Astrocyte of the hippocampus (primary cell): ENCODE results near the gene HPN.
"Not testable (repeated sequence)": the region's sequence is repeated elsewhere in the genome, so short reads cannot be mapped to it uniquely, and the experiment has no call there.

Source experiments
- DNase-seq: peaks from one replicate; pipeline ENCODE4 v3.0.0; 2011; ENCODE audit warnings: low read depth, low spot score

The HPN gene

GRCh38 chr19:35027851-35028599 is 13.5 kb upstream of the HPN start:
- DNase-seq: peak; percentile 78

DNA sequence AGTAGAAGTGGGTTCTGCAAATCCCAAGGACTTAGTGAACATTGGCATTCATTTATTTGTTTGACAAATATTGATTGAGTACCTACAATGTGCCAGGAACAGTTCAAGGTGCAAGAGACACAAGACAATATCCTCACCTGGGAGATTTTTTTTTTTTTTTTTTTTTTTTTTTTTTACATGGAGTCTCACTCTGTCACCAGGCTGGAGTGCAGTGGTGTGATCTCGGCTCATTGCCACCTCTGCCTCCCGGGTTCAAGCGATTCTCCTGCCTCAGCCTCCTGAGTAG is 13.0 kb upstream of the HPN start:
- not testable (repeated sequence) for DNase-seq

DNA sequence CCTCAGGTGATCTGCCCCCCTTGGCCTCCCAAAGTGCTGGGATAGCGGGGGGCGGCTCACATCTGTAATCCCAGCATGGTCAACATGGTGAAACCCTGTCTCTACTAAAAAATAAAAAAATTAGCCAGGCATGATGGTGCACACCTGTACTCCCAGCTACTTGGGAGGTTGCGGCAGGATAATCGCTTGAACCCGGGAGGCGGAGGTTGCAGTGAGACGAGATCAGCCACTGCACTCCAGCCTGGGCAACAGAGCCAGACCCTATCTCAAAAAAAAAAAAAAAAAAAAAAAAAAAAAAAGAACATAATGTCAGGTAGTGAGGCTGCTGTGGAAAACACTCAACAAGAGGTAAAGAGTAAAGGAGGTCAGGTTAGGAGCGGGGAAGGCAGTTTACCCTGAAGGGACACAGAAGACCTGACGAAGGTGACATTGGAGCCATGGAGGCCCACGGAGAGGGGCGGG is 12.2 kb upstream of the HPN start:
- DNase-seq: not testable (repeated sequence)

DNA sequence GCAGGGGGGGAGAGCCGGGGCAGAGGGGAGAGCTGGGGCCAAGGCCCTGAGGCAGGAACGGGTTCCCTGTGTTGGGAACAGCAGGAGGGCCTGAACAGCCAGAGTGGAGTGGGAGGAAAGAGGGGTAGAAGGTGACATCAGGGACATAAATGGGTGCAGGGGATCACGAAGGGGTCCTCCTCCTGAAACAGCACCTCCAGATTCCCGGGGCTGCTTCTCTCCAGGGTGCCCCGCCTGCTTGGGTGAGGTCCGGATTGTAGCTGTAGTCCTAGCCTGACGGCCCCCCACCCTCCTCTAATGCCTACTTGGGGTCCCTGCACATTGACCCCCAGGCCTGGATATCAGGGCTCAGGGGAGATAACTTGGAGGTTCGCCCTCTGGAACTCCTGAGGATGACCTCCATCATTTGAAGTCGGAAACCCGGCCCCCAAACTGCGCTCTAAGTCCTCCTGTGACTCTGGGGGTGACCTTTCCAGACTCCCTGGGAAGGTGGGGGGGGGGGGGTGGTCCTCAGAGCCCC is 11.7 kb upstream of the HPN start:
- DNase-seq: no peak

DNA sequence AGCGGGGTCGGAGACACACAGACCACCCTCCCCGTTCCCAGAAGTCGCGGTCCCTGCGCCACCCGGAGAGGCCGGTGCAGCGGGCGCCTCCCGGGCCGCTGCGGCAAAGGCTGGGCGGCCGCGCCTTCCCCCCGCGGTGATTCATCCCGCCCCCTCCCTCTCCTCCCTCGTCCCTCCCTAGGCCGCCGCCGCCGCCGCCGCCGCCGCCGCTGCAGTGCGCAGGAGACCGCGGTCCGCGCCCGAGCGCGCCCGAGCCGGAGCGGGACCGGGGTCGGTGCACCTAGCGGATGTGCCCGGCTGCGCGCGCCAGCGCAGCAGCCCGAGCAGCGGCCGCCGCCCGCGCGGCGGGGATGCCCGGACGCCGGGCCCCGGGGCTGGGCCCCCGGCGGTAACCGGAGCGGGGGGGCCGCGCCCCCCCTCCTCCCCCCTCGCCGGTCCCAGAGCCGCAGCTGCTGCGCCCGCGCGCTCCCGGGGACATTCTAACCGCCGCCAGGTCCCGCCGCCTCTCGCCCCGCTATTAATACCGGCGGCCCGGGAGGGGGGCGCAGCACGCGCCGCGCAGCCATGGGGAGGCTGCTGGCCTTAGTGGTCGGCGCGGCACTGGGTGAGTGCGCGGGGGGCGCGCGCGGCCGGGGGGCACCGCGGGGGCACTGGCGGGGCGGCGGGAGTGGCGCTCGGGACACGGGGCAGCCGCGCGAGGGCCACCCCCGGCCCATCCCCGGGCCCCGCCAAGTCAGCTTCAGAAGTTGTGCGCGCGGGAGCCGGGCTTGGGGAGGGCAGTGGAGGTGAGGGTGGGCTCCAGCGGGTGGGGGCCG is 11.1 kb upstream of the HPN start, which contains the start of gene SCN1B:
Gene SCN1B (plus strand): TSS at position 214 of the 815 bp plus-strand sequence. CDS start 351 bp downstream, at position 565.
- DNase-seq: peak; percentile 93

- peak; percentile 63 for DNase-seq
Measured at GRCh38 chr19:35031072-35031881, 10.2 kb upstream of the HPN start.

DNA sequence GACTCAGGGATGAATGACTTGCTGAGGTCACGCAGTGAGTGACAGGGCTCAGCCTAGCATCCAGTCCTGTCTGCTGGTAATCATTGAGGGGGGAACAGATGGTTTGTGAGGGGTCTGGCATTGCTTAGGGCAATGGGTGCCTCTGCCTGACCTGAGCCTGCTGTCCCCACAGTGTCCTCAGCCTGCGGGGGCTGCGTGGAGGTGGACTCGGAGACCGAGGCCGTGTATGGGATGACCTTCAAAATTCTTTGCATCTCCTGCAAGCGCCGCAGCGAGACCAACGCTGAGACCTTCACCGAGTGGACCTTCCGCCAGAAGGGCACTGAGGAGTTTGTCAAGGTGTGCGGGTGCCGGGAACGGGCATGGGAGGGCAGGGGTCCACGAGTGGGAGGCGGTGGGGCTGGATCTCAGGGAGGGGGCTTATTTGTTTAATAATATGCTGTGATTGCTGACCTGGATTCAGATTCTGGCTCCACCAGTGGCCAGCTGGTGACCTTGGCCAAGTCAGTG is 9.1 kb upstream of the HPN start:
- no peak for DNase-seq

DNA sequence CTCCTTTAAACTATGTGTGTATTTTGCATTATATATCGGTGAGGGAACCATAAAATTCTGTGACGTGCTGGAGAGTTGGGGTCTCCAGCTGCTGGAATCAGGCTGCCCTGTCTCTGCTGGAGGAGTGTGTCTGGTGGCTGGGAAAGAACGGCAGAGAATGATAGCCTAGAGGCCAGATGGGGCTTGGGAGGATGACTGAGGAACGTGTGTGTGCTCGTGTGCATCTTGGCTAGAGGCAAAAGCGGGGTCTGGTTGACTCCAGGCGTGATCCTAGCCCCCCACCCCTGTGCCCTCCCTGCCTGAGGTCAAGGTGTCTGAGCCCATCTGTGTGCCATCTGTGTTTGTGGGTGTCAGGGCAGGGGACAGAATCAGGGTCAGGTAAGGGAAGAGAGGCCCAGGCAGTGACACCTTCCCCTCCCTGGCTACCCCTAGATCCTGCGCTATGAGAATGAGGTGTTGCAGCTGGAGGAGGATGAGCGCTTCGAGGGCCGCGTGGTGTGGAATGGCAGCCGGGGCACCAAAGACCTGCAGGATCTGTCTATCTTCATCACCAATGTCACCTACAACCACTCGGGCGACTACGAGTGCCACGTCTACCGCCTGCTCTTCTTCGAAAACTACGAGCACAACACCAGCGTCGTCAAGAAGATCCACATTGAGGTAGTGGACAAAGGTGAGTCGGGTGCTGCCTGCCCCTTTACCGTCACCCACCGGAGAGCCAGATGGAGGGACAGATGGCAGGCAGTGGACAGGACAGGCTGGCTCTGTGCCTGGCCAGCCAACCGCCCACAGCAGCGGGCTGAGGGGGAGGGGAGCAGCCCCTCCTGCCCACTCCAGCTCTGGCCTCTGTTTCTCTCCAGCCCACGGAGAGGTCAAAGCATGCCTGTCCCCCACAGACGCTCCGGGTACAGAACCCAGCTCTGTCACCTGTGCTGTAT is 8.2 kb upstream of the HPN start:
- DNase-seq: no peak

GRCh38 chr19:35034005-35034502 is 7.5 kb upstream of the HPN start:
- no peak for DNase-seq

DNA sequence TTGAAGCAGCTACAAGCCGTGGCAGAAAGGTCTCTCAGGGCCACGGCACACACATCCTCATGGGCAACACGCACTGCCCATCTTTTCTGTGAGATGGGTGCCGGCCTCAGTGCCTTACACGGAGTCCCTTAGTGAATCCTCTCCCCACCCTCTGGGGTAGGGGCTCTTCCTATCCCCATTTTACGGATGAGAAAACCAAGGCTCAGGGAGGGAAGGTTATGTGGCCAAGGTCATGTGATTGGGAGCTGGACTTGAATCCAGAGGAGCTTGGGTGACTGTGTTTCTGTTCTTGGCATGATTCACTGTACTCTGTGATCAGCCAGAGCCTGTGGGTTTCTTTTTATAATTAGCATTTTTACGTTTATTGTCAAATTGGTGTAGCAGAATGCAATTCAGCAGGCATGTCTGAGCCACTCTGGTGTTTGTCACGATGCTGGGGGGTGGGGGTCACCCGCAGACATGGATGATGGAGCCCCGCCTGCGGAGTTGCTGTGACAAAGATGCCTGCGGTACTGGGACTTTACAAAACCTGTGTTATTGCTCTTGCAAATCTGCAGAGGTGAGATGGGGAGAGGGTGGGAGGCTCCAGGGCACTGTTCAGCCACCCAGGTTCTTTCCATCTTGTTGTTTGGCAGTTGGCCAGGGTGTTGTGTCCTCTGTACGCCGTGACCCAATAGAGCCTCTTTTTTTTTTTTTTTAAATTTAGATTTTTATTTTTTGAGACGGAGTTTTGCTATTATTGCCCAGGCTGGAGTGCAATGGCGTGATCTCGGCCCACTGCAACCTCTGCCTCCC is 6.7 kb upstream of the HPN start:
- no peak for DNase-seq

DNA sequence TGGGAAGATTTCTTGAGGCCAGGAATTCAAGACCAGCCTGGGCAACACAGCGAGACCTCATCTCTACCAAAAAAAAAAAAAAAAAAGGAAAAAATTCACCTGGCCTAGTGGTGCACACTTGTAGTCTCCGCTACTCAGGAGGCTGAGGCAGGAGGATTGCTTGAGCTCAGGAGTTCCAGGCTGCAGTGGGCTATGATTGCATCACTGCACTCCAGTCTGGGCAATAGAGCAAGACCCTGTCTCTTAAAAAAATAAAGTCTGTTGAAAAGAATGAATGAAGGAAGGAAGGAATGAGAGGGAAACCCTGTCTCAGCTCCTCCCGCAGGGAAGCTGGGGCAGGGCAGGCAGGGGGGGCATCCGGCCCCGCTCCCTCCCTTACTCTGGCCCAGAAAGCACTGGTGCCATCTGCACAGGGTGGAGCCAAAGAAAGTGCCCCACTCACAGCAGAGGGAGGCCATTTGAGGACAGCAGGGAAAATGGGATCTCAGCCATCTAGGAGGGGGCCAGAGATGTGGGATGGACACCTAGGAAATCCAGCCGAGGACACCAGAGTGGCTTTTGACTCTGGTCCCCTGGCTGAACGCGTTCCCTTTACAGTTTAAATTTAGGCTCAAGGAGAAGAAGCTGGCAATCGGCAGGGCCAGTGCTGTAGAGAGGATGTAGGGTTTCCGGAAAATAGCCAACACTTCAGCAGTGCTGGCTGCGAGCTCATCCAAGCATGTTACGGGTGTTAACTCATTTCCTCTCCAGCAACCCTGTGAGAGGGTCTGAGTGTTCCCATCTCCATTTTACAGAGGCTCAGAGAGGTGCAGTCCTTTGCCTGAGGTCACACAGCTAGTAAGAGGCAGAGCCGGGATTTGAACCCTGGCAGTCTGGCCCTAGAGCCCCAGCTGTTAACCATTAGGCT is 3.6 kb upstream of the HPN start:
- DNase-seq: no peak

- DNase-seq: no peak
Measured at GRCh38 chr19:35038623-35039512, 2.7 kb upstream of the HPN start.

DNA sequence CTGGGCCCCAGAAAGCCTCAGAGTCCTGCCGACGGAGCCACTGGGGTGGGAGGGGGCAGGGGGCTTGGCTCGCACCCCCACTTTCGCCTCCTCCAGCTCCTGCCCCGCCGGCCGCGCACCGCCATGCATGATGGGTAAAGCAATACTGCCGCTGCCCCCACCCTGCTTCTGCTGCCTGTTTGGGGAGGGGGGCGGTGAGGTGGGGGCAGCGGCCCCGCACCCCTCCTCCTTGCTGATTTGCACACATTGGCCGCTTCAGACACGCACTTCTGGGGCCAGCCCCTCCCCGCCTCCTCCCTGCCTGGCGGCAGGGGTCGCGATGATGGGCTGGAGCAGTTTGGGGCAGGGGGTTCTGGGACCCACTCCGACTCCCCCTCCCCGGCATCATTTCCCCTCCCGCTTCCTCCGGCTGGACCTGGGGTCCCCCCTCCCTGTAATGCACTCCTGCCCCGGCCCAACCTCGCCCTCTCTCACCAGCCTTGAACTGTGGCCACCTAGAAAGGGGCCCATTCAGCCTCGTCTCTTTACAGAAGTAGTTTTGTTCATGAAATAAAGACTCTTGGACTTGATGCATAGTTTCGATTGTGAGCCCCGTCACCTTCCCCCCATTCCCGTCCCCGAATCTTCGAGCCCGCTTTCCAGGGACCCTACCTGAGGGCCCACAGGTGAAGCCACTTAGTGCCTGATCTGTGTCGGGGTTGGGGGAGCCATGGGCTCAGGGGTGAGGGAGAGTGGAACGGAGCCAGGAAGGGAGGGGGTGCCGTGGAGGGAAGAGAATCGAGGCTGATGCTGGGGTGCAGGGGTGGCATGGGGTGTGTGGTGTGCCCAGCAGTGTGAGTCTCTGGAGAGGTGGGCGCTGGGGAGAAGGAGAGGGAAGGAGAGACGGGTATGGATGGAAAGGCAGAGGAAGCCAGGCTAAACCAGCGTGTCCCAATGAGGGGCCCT is 1.4 kb upstream of the HPN start:
- DNase-seq: no peak

- DNase-seq: peak; percentile 24
Measured at GRCh38 chr19:35040826-35041547, 534 bp upstream of the HPN start.

GRCh38 chr19:35042056-35042730 is 672 bp downstream of the HPN start:
- DNase-seq: no peak
